NCI-H2227 (cell line): ENCODE results near the gene VARS2.

Experiments
- DNase-seq: peaks from one replicate; lab custom pipeline; 2025; ENCODE audit not compliant: unreplicated experiment; lab: John Stamatoyannopoulos, UW

VARS2 gene

GRCh38 chr6:30928677-30929076 lies 14.6 kb downstream of the VARS2 start:
- no peak for DNase-seq

GRCh38 chr6:30930506-30930905 lies 16.5 kb downstream of the VARS2 start:
- no peak for DNase-seq

- no peak for DNase-seq
These were observed 17.2 kb downstream of the VARS2 start for GRCh38 chr6:30931272-30931671.

GRCh38 chr6:30931969-30932645 lies 18.1 kb downstream of the VARS2 start, which contains the start of gene SFTA2:
SFTA2 (minus strand) TSS chr6:30932170; CDS start chr6:30932096, 74 bp downstream.
- DNase-seq, result no peak

GRCh38 chr6:30932665-30933365 lies 18.8 kb downstream of the VARS2 start:
- no peak for DNase-seq

- DNase-seq, result no peak
These were observed 21.0 kb downstream of the VARS2 start for GRCh38 chr6:30935018-30935417.

- no peak for DNase-seq
These were observed 23.2 kb downstream of the VARS2 start for GRCh38 chr6:30937265-30937664.

GRCh38 chr6:30938730-30939129 lies 24.7 kb downstream of the VARS2 start:
- no peak for DNase-seq

- DNase-seq, result no peak
These were observed 25.4 kb downstream of the VARS2 start for GRCh38 chr6:30939473-30939872.

- no peak for DNase-seq
These were observed 26.4 kb downstream of the VARS2 start, which contains the start of gene MUCL3 for GRCh38 chr6:30940361-30940986. MUCL3 (plus strand) TSS chr6:30940973; CDS start chr6:30941000, 27 bp downstream.

- DNase-seq, result peak; percentile 7
These were observed 28.5 kb downstream of the VARS2 start for GRCh38 chr6:30942338-30943060.

- DNase-seq, result no peak
These were observed 30.0 kb downstream of the VARS2 start for GRCh38 chr6:30944051-30944450.

GRCh38 chr6:30945281-30945680 lies 31.2 kb downstream of the VARS2 start:
- DNase-seq, result no peak

- no peak for DNase-seq
These were observed 33.2 kb downstream of the VARS2 start for GRCh38 chr6:30947231-30947630.

- DNase-seq, result no peak
These were observed 34.8 kb downstream of the VARS2 start for GRCh38 chr6:30948811-30949210.

- no peak for DNase-seq
These were observed 38.0 kb downstream of the VARS2 start for GRCh38 chr6:30951907-30952469.

- no peak for DNase-seq
These were observed 40.8 kb downstream of the VARS2 start for GRCh38 chr6:30954631-30955366.

GRCh38 chr6:30955367-30956042 lies 41.5 kb downstream of the VARS2 start:
- peak; percentile 60 for DNase-seq

GRCh38 chr6:30957716-30958115 lies 43.7 kb downstream of the VARS2 start:
- DNase-seq, result no peak
